NCI-H2227 treated with DMSO at 0.1 percent for 48 hours (cell line): ENCODE data around the gene RIPK1.
"Not testable (repeated sequence)": the region's sequence is repeated elsewhere in the genome, so short reads cannot be mapped to it uniquely, and the experiment has no call there.

Source experiments
- DNase-seq: peaks from one replicate; lab custom pipeline; 2025; lab: John Stamatoyannopoulos, UW

RIPK1 gene

GRCh38 chr6:3136292-3137011, 68.2 kb downstream of the RIPK1 start:
- no peak for DNase-seq

- no peak for DNase-seq
These were observed 68.9 kb downstream of the RIPK1 start for GRCh38 chr6:3137057-3137777.

GRCh38 chr6:3137873-3138272, 69.6 kb downstream of the RIPK1 start:
- not testable (repeated sequence) for DNase-seq

GRCh38 chr6:3138341-3138740, 70.0 kb downstream of the RIPK1 start:
- no peak for DNase-seq

- no peak for DNase-seq
These were observed 71.0 kb downstream of the RIPK1 start for GRCh38 chr6:3139090-3139903.

GRCh38 chr6:3140201-3140600, 71.9 kb downstream of the RIPK1 start:
- DNase-seq: no peak

GRCh38 chr6:3142536-3142935, 74.2 kb downstream of the RIPK1 start:
- DNase-seq: no peak

- DNase-seq: no peak
These were observed 74.9 kb downstream of the RIPK1 start for GRCh38 chr6:3143158-3143557.

GRCh38 chr6:3144571-3144970, 76.3 kb downstream of the RIPK1 start:
- DNase-seq: no peak

GRCh38 chr6:3147914-3148757, 79.8 kb downstream of the RIPK1 start:
- DNase-seq: no peak

GRCh38 chr6:3151691-3152090, 83.4 kb downstream of the RIPK1 start:
- DNase-seq: no peak

- no peak for DNase-seq
These were observed 84.4 kb downstream of the RIPK1 start for GRCh38 chr6:3152689-3153088.

GRCh38 chr6:3155416-3155815, 87.1 kb downstream of the RIPK1 start:
- DNase-seq: not testable (repeated sequence)

GRCh38 chr6:3156184-3157130, 88.2 kb downstream of the RIPK1 start:
- peak; percentile 64 for DNase-seq

- peak; percentile 81 for DNase-seq
These were observed 89.0 kb downstream of the RIPK1 start, which contains the start of gene TUBB2A for GRCh38 chr6:3157131-3157933. TUBB2A (minus strand) TSS chr6:3157544; CDS start chr6:3157463, 81 bp downstream.

- peak; percentile 83 for DNase-seq
These were observed 91.8 kb downstream of the RIPK1 start for GRCh38 chr6:3159805-3160781.

GRCh38 chr6:3162067-3162497, 93.8 kb downstream of the RIPK1 start:
- DNase-seq: peak; percentile 48

- DNase-seq: peak; percentile 83
These were observed 94.4 kb downstream of the RIPK1 start for GRCh38 chr6:3162565-3163247.
